ENCODE data around the gene FILIP1L.

DNA sequence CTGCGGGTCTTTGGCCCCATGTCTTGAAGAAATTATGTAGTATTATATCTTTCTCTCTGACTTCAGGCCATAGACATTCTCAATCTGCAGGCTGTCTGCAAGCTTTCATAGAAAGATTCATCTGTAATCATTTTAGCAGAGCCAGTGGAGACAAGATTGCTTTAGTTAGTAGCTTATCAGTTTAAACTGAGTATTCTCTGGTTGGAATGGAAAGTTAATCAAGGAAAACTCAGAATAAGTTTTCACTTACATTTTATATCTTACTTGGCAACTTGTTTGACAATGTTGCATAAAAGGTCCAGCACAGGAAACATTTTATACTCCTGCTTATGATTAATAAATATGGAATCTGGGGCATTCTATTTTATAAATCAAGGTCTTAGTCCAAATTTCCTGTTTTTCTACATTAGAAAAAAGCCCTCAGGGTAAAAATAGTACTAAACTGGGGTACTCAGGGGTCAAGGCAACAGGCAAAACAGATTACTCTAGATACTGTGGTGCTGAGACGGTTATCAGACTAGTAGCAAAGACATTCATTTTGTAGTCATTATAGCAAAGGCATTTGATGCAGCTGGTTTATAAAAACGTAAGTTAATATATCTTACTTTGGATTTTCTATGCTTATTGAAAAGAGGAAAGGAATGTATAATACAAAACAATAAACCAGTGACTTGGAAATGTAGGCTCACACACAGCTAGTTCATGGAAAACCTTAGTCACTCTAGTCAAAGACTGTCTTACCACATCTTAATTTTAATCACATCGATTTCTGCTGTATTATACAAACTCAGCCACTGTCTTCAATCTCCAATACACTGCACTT, 45.2 kb upstream of the FILIP1L start:
- TF ChIP-seq POLR2A (IDR thresholded peaks at IDR 0.05) = no peak
- TF ChIP-seq, protein P1, sequence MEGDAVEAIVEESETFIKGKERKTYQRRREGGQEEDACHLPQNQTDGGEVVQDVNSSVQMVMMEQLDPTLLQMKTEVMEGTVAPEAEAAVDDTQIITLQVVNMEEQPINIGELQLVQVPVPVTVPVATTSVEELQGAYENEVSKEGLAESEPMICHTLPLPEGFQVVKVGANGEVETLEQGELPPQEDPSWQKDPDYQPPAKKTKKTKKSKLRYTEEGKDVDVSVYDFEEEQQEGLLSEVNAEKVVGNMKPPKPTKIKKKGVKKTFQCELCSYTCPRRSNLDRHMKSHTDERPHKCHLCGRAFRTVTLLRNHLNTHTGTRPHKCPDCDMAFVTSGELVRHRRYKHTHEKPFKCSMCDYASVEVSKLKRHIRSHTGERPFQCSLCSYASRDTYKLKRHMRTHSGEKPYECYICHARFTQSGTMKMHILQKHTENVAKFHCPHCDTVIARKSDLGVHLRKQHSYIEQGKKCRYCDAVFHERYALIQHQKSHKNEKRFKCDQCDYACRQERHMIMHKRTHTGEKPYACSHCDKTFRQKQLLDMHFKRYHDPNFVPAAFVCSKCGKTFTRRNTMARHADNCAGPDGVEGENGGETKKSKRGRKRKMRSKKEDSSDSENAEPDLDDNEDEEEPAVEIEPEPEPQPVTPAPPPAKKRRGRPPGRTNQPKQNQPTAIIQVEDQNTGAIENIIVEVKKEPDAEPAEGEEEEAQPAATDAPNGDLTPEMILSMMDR (IDR thresholded peaks at IDR 0.05) = no peak

Measured in breast epithelium (tissue), 3 donors.